DMS53 treated with DMSO at 0.1 percent for 48 hours (cell line): ENCODE data around the gene PXT1.
A peak's percentile ranks its signal among the peaks of the same experiment; 100 is the strongest.
"Not testable (repeated sequence)": the region's sequence is repeated elsewhere in the genome, so short reads cannot be mapped to it uniquely, and the experiment has no call there.

ENCODE experiments used
- DNase-seq: peaks from one replicate; lab custom pipeline; 2025; ENCODE audit not compliant: unreplicated experiment; lab: John Stamatoyannopoulos, UW

Gene PXT1, protein sequence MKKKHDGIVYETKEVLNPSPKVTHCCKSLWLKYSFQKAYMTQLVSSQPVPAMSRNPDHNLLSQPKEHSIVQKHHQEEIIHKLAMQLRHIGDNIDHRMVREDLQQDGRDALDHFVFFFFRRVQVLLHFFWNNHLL

DNA sequence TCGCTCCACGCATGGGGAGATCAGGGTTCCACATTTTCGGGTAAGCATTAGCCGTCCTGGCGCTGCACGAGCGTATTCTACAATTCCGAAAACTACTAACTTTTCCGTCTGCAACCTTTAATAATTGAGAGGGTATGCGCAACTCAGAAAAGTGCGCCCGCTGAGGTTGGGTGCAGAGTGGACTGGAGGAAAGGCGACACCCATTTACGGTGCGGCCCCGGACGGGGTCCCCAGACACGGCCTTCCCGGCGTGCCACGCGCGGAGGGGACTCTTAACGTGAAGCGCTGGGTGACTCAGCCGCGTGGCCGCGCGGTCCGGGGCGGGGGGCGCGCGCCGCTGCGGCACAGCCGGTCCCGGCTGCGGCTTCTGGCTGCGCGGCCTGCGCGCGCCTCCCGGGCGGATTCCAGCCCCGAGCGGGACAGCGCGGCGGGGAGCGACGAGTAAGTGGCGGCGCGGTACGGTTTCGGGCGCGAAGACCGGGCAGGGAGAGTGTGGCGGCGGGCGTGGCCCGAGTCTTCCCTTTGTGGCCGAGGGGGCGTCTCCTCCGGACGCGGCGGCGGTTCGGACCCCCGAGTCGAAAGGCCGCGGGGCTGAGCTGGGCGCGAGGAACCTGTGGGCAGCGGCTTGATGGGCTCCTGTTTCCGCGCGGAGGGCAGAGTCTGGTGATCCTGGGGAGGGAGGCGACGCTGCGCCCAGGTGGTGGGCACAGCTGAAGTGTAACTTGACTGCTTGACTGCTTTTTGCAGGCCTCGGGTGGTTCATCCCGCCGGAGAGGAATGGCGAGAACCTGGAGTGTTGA, at the start of gene PXT1, which contains the start of gene KCTD20:
Gene PXT1 (minus strand): TSS at position 184 of the 800 bp plus-strand sequence. CDS start 16,772 bp downstream, outside the sequence.
Gene KCTD20 (plus strand): TSS at position 330 of the 800 bp plus-strand sequence. CDS start 27,098 bp downstream, outside the sequence.
- DNase-seq, result peak; percentile 50

DNA sequence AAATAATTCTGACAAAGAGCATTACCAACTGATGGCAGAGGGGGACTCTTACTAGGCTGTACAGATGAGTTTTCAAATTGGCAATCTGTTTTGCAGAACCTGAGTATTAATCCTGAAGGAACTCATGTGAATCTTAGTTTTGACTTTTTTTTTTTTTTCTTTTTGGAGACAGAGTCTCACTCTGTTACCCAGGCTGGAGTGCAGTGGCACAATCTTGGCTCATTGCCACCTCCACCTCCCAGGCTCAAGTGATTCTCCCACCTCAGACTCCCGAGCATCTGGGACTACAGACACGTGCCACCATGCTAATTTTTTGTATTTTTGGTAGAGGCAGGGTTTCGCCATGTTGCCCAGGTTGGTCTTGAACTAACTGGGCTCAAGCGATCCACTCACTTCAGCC, 49.4 kb upstream of the PXT1 start:
- DNase-seq, result no peak

DNA sequence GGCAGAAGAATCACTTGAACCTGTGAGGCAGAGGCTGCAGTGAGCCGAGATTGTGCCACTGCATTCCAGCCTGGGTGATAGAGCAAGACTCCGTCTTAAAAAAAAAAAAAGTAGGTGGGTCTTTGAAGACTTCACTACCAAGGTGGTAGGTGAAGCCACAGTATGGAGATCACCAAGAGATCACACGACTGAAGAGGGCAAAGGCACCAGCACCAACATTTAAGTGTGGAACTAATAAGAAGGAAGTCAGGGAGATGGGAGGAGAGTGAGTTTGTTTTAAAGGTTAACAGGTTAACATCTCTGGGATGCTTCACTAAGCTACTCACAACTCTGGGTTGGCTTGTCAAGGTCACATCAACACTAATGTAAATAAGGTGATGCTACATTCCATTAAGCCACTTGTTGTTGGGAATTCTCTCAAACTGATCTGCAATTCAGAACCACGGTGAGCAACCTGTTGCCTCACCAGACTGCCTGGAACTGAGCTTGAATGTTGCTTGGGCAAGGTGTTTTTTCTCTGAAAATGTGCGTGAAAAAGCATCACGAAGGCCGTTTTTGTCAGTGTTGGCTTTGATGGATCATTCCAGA, 48.8 kb upstream of the PXT1 start:
- no peak for DNase-seq

DNA sequence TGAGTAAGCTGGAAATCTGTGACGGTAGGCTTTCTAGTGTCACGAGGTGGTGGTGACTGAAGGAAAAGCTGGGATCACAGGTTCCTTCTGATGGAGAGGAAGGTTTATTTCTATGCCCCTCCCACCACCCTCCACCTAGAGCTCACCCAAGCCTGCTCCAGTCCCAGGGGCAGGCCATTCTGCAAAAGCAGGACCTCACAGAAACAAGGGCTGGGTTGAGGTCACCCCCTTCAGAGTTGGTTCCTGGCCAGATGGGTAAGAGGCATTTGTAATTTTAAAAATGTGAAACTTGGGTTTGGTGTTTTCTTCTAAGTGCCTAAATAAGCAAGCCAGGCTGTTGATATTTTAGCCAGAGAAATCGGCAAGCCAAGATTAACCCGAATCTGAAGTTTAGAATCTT, 46.8 kb upstream of the PXT1 start:
- DNase-seq, result no peak

DNA sequence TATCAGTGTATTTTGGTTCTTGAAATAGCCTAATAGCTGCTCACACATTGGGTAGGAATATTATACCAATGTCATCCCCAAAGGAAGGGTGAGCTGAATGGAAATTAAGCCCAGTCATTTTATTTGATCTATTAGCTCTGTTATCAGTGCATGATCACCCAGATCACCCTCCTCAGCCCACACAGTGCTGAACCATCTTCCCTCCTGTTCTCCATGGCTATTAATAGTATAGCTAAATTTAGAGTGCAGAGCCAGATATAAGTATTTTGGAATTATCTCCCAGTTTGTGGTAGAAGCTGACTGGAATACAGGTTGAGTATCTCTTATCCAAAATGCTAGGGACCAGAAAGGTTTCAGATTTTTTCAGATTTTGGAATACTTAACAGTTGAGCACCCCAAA, 45.6 kb upstream of the PXT1 start:
- DNase-seq, result no peak

DNA sequence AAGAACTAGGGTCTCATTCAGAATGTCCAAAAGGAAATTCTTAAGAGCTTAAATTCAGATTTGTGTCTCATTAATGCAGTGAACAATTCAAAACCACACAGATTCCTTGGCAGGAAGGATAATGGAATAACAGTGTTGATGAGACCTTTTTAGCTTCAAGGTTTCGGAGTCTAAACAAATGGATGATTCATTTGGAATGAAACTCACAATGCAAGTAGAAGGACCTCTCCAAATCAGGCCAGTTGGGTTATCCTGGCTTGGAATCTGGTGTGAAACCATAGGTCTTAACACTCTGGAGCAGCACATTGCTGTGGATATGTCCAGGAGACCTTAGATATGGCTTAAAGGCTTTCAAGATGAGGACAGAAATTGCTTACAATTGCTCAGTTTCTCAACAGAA, 45.0 kb upstream of the PXT1 start:
- no peak for DNase-seq

DNA sequence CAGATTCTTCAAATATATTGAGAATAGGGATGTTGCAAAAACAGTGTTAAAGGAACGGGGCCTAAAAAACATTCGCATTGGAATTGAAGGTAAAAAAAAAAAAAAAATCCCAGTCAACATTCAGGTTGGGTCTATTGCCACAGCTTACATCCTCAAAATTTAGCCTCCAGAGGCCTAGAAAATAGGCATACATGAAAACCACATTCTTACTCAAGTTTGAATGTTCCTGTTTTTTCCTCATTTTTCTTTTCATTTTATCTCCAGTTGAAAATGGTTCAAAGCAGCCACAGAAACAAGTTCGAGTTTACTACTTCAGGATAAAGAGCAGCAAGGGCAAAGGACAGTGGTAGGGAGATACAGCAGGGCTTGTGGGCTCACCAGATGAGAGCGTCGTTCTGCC, 42.1 kb upstream of the PXT1 start:
- no peak for DNase-seq

DNA sequence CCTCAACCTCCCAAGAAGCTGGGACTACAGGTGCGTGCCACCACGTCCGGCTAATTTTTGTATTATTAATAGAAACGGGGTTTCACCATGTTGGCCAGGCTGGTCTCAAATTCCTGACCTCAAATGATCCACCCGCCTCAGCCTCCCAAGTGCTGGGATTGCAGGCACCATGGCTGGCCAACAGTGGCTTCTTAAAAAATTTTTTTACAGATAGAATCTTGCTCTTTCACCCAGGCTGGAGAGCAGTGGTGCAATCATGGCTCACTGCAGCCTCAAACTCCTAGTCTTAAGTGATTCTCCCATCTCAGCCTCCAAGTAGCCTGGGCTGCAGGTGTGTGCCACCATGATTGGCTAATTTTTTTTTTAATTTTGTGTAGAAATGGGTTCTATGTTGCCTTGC, 40.7 kb upstream of the PXT1 start:
- DNase-seq, result not testable (repeated sequence)

DNA sequence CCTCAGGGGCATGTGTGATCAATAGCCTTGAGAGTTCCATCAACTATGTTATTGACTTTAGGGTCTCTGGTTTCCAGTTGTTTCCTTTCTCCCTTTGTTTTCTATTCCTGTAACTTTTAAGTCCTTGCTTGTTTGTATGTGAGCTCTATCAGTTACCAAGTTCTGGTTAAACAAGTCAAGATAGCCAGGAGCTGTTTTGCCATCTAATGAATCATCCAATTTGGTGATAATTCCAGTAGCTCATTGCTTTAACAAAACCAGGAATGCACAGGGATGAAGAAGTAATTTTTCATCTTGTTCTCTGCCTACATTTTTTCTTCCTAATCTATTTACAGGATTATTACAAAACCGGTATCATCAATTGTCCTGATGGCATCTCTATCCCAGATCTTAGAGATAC, 36.6 kb upstream of the PXT1 start:
- DNase-seq, result no peak

DNA sequence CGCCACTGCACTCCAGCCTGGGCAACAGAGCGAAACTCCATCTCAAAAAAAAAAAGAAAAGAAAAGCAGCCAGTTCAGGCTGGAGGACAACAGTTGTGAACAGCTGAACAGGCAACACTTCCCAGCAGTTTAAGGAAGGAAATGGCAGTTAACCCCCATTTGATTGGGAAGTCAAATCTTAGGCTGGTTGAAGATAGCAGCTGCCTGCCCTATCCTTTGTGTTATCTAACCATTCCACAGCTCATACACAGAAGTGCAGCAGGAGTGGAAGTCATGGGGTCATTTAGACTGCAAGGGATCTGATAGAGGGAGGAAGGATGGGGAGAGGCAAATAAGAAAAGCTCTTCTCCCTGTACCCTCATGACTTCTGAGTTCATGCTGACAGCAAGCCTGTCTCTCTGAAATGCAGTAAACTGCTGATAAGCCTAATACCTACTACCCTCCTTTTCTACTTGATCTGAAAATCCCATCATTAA, 35.4 kb upstream of the PXT1 start:
- no peak for DNase-seq

DNA sequence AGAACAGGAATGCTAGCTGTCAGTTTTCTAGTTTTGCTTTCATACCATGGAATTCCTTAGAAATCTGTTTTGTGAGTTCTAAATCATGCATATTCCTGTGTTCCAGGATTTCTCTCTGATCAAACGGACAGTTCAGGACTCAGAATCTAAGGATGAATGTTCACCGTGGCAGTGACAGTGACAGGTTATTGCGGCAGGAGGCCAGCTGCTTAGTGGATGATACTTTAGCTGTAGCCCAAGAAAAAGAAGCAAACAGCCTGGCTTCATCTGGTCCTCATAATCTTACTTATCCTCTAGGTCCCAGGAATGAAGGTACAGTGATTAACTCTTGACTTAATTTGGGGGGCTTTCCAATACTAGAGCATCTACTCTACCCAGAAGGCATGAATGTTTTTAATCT, 27.3 kb upstream of the PXT1 start:
- DNase-seq, result no peak

DNA sequence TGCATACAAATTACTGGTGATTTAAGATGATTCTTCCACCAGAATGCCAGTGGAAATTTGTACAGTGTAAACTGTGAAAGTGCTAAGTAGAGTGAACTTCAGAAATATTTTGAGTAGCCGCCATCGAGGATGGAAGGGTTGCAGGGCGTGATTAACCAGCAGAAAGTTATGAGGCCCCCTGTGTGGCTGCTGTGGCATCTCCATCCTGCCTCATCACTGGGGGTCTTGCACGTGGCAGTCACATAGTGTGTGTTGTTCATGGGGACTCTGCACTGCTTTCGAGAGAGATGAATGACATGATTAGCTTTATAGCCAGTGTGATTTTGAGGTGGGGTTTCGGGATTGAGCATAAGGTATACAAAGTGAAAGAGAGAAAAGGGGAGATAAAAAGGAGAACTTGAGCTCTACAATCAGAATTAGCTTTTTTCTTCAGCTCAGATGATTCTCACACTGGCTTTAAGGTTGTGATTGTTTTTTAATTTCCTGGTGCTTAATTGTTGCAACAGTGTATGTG, 26.6 kb upstream of the PXT1 start:
- DNase-seq, result no peak

DNA sequence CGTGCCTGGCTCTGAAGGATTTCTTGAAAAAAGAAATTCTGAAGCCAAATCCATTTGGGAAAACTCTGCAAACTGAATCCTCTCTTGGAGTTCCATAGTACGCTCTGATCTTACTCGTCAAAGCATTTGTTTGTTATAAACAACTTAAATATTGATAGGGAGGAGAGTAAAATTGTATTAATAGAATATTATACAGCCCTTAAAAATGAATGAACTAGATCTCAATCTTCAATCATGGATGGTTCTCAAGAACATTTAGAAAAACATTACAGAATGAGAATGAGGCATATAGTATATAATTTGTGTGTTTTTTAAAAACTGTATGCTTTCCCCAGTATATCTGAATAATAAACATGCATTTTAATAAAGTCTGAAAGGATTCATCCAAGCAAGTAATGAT, 25.0 kb upstream of the PXT1 start:
- no peak for DNase-seq

DNA sequence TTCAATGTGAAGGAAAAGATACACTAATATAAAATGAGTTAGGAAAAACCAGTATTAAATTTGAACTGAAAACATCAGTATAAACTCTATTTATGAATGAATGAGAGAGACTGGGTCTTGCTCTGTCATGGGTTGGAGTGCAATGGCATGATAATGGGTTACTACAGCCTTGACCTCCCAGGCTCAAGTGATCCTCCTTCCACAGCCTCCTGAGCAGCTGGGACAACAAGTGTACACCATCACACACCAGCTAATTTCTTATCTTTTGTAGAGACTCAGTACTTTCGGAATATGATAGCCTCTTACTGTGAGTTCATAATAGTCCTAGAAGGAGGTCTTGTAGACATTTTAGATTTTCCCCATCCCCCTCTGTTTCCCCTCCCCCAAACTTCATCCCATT, 21.6 kb upstream of the PXT1 start:
- no peak for DNase-seq

DNA sequence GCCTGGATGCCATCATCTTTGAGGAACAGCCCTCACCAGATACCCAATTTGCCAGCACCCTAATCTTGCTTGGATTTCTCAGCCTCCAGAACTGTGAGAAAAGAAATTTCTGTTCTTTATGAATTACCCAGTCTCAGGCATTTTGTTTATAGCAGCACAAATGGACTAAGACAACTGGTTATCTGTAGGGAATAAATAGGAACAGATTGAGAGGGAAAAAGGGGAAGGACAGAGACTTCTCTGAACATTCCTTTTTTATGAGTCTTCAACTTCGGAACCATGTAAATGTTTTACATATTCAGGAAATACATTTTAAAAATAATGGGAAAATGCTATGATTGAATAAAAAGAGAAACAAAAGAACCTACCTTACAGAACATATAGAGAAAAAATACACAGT, 21.0 kb upstream of the PXT1 start:
- no peak for DNase-seq

DNA sequence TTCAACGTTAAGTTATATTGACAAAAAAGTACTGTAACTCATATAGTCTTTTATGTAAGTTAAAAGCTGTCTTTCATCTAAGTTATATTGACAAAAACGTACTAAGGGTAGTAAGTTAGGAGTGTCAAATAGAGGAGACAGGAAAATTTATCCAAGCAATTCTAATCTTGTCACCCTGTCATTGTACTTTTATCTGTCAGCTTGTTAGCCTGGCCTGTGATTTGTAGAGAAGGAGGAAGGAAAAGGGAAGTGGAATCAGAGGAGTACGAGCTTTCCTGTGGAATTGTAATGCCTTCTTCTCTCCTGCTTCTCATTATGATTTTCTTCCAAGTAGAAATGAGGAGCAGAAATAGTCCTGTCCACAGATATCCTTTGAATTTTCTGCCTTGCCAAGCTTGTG, 19.0 kb upstream of the PXT1 start:
- DNase-seq, result no peak

DNA sequence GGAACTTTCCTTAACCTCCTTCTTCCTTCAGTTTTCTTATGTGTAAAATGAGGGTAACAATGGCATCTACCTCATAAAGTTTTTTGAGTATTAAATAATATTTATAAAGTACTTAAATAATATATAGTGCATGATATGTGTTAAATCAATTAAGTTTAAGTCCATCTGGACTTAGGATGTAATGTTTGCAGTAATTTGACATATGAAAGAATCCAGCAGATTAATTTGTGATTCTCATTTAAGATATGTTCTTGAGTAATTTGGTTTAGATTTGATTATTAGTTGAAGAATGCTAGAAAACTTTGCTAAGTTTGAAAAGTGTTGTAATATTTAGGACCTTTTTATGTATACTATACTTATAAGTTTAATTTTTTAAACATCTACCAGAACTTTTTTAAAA, 18.3 kb upstream of the PXT1 start:
- no peak for DNase-seq

DNA sequence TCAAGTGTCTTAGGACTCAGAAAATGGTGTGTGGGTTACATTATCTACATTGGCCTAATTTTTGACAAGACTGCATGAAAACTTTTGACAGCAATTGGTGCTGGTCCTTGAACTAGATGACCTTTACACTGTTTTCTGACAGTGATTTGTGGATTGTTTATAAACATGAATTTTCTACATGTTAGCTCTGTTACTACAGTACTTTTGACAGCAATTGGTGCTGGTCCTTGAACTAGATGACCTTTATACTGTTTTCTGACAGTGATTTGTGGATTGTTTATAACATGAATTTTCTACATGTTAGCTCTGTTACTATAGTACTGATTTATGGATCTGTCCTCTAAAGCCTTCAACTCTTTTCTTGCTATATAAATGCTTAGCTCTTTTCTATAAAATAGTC, 16.8 kb upstream of the PXT1 start:
- no peak for DNase-seq

DNA sequence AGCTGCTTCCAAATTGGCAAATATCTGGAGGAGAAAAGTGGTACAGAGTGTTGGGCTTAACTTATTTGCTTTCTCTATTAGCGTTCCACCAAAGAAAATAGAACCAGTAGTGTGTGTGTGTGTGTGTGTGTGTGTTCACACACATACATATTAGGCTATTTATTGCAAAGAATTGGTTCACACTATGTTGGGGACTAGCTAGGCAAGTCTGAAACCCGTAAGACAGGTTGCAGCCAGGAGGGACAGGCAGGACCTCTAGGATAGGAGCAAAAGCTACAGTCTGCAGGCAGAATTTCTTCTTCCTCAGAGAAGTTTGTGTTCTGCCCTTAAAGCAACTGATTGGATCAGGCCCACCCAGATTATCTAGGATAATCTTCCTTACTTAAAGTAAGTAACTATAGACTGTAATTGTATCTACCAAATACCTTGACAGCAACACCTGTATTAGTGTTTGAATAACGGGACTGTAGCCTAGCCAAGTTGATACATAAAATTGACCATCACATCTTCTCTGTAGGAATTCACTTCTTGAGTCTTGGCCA, 12.9 kb upstream of the PXT1 start:
- no peak for DNase-seq

DNA sequence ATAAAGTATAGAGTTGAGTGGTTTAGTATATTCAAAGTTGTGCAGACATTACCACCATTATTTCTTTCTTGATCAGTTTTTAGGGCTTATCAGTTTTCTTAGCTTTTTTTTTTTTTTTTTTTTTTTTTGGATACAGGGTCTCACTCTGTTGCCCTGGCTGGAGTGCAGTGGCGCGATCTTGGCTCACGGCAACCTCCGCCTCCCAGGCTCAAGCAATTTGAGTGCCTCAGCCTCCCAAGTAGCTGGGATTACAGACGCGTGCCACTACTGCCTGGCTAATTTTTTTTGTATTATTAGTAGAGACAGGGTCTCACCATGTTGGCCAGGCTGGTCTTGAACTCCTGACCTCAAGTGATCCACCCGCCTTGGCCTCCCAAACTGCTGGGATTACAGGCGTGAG, 10.2 kb upstream of the PXT1 start:
- not testable (repeated sequence) for DNase-seq

DNA sequence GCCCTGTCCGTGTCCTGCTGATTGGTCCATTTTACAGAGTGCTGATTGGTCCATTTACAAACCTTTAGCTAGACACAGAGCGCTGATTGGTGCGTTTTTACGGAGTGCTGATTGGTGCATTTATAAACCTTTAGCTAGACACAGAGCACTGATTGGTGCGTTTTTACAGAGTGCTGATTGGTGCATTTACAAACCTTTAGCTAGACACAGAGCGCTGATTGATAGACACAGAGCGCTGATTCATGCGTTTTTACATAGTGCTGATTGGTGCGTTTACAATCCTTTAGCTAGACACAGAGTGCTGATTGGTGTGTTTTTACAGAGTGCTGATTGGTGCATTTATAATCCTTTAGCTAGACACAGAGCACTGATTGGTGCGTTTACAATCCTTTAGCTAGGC, 6.5 kb upstream of the PXT1 start:
- not testable (repeated sequence) for DNase-seq

DNA sequence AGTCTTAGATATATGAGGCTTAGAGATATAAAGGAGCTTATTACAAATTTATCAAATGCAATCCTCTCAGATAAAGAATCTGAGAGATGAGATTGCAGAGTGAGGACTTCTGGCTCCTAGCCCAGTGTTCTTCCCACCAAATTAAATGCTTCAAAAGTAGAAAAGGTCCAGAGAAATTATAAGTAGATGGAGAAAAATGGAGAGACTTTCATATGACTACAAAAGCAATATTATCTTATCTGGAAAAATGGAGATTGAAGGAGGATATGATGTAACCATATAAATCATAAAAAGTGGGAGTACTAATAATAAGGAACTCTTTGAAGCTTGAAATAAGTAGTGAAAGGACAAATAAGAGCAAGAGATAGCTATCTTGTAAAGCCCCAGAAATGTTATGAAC, 3.0 kb upstream of the PXT1 start:
- DNase-seq, result no peak
